Measurements from ENCODE around the gene PYCR2. TPM values are rescaled to one million over a fixed set of nuclear protein-coding genes. Genes with fewer than 3 reads are reported as not detected.

The PYCR2 gene
- polyA plus RNA-seq, 3 donors = 21.4 to 72.5 (median 26.6) TPM

GRCh38 chr1:225890346-225891228, 33.5 kb downstream of the PYCR2 start:
- no peak overlapping the region for H3K4me3 Mint-ChIP-seq
- H3K4me1 Mint-ChIP-seq = peaks cover 1% of the 10 kb centered on the region
- no peak overlapping the region for H3K27ac Mint-ChIP-seq
- H3K4me1 ChIP-seq (ENCODE audit: control insufficient read depth in 1 of 2, insufficient read depth in 2 of 2, low read length in 2 of 2) = peaks cover 0 to under 1% of the 10 kb centered on the region in 2 donors
- TF ChIP-seq CTCF (IDR thresholded peaks at IDR 0.05) = no peak
- no peaks in the 10 kb centered on the region for H3K36me3 ChIP-seq (replicated peaks in 1 of 2; ENCODE audit: control insufficient read depth in 1 of 2, insufficient read depth in 2 of 2, low read length in 2 of 2)
- WGBS (ENCODE audit: insufficient coverage) = 93% methylated on average over 3 of the region's 6 CpGs
- peaks cover 0 to 5% of the 10 kb centered on the region in 2 donors for H3K27me3 ChIP-seq (ENCODE audit: control insufficient read depth in 2 of 2, insufficient read depth in 2 of 2, low read length in 2 of 2)
- peaks cover 9 to 14% (median 13%) of the 10 kb centered on the region in 3 donors for H3K27me3 Mint-ChIP-seq (ENCODE audit: low read depth in 3 of 3)
- no peaks in the 10 kb centered on the region for H3K36me3 Mint-ChIP-seq
- no peak overlapping the region for H3K27ac ChIP-seq (ENCODE audit: low read depth in 1 of 2, low read length in 2 of 2)
- intact Hi-C loops (cut with micrococcal nuclease) = no loop called here
- H2AFZ ChIP-seq (ENCODE audit: insufficient read depth, low read depth, low read length, poor library complexity, severe bottlenecking) = no peak overlapping the region
- no peak for DNase-seq
- H4K20me1 ChIP-seq (ENCODE audit: insufficient read depth, low read length) = no peaks in the 10 kb centered on the region
- H3K9ac ChIP-seq (ENCODE audit: insufficient read depth, low read length, poor library complexity, severe bottlenecking) = no peak overlapping the region
- H3K4me2 ChIP-seq (replicated peaks; ENCODE audit: extremely low read depth, low read length, poor library complexity, severe bottlenecking) = no peak overlapping the region
- no peaks in the 10 kb centered on the region for H3K9me3 Mint-ChIP-seq
- no peaks in the 10 kb centered on the region for H3K79me2 ChIP-seq (ENCODE audit: insufficient read depth, low read length)
- no peak overlapping the region for H3K4me3 ChIP-seq (replicated peaks in 1 of 3; ENCODE audit: low read depth in 2 of 3, low read length in 3 of 3)
- no peaks in the 10 kb centered on the region for H3K9me3 ChIP-seq (replicated peaks in 1 of 2; ENCODE audit: control insufficient read depth in 1 of 2, insufficient read depth in 1 of 2, low read length in 2 of 2)

GRCh38 chr1:225889743-225890142, 34.3 kb downstream of the PYCR2 start:
- Histone ChIP-seq H3K4me3 (replicated peaks in 1 of 3; ENCODE audit: low read depth in 2 of 3, low read length in 3 of 3) (no peak overlapping the region), H3K4me1 (ENCODE audit: control insufficient read depth in 1 of 2, insufficient read depth in 2 of 2, low read length in 2 of 2) (peaks cover 0 to 6% of the 10 kb centered on the region in 2 donors), H3K79me2 (ENCODE audit: insufficient read depth, low read length) (no peaks in the 10 kb centered on the region), H4K20me1 (ENCODE audit: insufficient read depth, low read length) (no peaks in the 10 kb centered on the region), H3K27me3 (ENCODE audit: control insufficient read depth in 2 of 2, insufficient read depth in 2 of 2, low read length in 2 of 2) (peaks cover 0 to 5% of the 10 kb centered on the region in 2 donors), H2AFZ (ENCODE audit: insufficient read depth, low read depth, low read length, poor library complexity, severe bottlenecking) (no peak overlapping the region), H3K9me3 (replicated peaks in 1 of 2; ENCODE audit: control insufficient read depth in 1 of 2, insufficient read depth in 1 of 2, low read length in 2 of 2) (no peaks in the 10 kb centered on the region), H3K9ac (ENCODE audit: insufficient read depth, low read length, poor library complexity, severe bottlenecking) (no peak overlapping the region), H3K4me2 (replicated peaks; ENCODE audit: extremely low read depth, low read length, poor library complexity, severe bottlenecking) (no peak overlapping the region), H3K27ac (ENCODE audit: low read depth in 1 of 2, low read length in 2 of 2) (no peak overlapping the region), H3K36me3 (replicated peaks in 1 of 2; ENCODE audit: control insufficient read depth in 1 of 2, insufficient read depth in 2 of 2, low read length in 2 of 2) (no peaks in the 10 kb centered on the region)
- Mint-ChIP-seq H3K4me3 (no peak overlapping the region), H3K27me3 (ENCODE audit: low read depth in 3 of 3) (peaks cover 9 to 14% (median 13%) of the 10 kb centered on the region in 3 donors), H3K4me1 (peaks cover 6% of the 10 kb centered on the region), H3K36me3 (no peaks in the 10 kb centered on the region), H3K9me3 (no peaks in the 10 kb centered on the region), H3K27ac (no peak overlapping the region)
- WGBS (ENCODE audit: insufficient coverage) = 97% methylated on average over 5 of the region's 5 CpGs
- intact Hi-C loops (cut with micrococcal nuclease) = no loop called here
- no peak for DNase-seq
- TF ChIP-seq CTCF (IDR thresholded peaks at IDR 0.05) = no peak
